H9 (cell line): ENCODE measurements around the gene PCCA. TPM values are rescaled to one million over a fixed set of nuclear protein-coding genes. Genes with fewer than 3 reads are reported as not detected.

Experiments used
- DNase-seq: peaks from one replicate; pipeline ENCODE4 v3.0.0-alpha.2; 2017
- H2AFZ ChIP-seq: one replicate; pipeline ENCODE4 v1.6.1; 2013; ENCODE audit warnings: mild to moderate bottlenecking, low read length, control low read depth, moderate library complexity
- H2AK5ac ChIP-seq: 2 replicates; pipeline ENCODE4 v1.6.1; 2013; ENCODE audit warnings: low read length, control low read depth, mixed read lengths; ENCODE audit not compliant: insufficient read length
- H2BK120ac ChIP-seq: one replicate; pipeline ENCODE4 v1.6.1; 2013; ENCODE audit warnings: low read depth, mild to moderate bottlenecking, low read length, control low read depth, inconsistent platforms; ENCODE audit not compliant: poor library complexity, severe bottlenecking
- H2BK12ac ChIP-seq: 2 replicates; pipeline ENCODE4 v1.6.1; 2013; ENCODE audit warnings: low read length, control low read depth, mixed read lengths, low read depth; ENCODE audit not compliant: insufficient read length
- H2BK15ac ChIP-seq: 2 replicates; pipeline ENCODE4 v1.6.1; 2013; ENCODE audit warnings: low read depth, low read length, control low read depth
- H2BK20ac ChIP-seq: one replicate; pipeline ENCODE4 v1.6.1; 2013; ENCODE audit warnings: low read depth, mild to moderate bottlenecking, low read length, control low read depth, inconsistent platforms; ENCODE audit not compliant: poor library complexity, severe bottlenecking
- H2BK5ac ChIP-seq: 2 replicates; pipeline ENCODE4 v1.6.1; 2013; ENCODE audit warnings: low read length, control low read depth, mixed read lengths; ENCODE audit not compliant: insufficient read length
- H3K14ac ChIP-seq: 2 replicates; pipeline ENCODE4 v1.6.1; 2013; ENCODE audit warnings: low read length, control low read depth; ENCODE audit not compliant: insufficient read depth
- H3K18ac ChIP-seq: 2 replicates; pipeline ENCODE4 v1.6.1; 2013; ENCODE audit warnings: low read depth, mild to moderate bottlenecking, mixed read lengths, low read length, control low read depth; ENCODE audit not compliant: insufficient read length
- H3K23ac ChIP-seq: 2 replicates; pipeline ENCODE4 v1.6.1; 2013; ENCODE audit warnings: low read length, control low read depth, mixed read lengths, low read depth; ENCODE audit not compliant: insufficient read length
- H3K23me2 ChIP-seq: 2 replicates; pipeline ENCODE4 v1.6.1; 2013; ENCODE audit warnings: low read depth, mild to moderate bottlenecking, mixed read lengths, low read length, control low read depth; ENCODE audit not compliant: insufficient read length, poor library complexity, severe bottlenecking
- H3K27ac ChIP-seq: 2 replicates; pipeline ENCODE4 v1.5.1; 2013; ENCODE audit warnings: low read length, control low read depth, mixed read lengths, low read depth; ENCODE audit not compliant: insufficient read length
- H3K27me3 ChIP-seq: 2 replicates; pipeline ENCODE4 v1.6.1; 2013; ENCODE audit warnings: low read length, control low read depth, inconsistent platforms; ENCODE audit not compliant: insufficient read depth
- H3K4ac ChIP-seq: 2 replicates; pipeline ENCODE4 v1.6.1; 2013; ENCODE audit warnings: low read depth, mild to moderate bottlenecking, control low read depth, inconsistent platforms, low read length, moderate library complexity
- H3K4me1 ChIP-seq: 2 replicates; pipeline ENCODE4 v1.6.1; 2013; ENCODE audit warnings: low read length, control low read depth, inconsistent platforms; ENCODE audit not compliant: insufficient read depth
- H3K4me2 ChIP-seq: 2 replicates; pipeline ENCODE4 v1.6.1; 2013; ENCODE audit warnings: low read length, control low read depth, mixed read lengths; ENCODE audit not compliant: insufficient read length, insufficient read depth
- H3K56ac ChIP-seq: 2 replicates; pipeline ENCODE4 v1.6.1; 2013; ENCODE audit warnings: low read depth, mild to moderate bottlenecking, mixed read lengths, low read length, control low read depth; ENCODE audit not compliant: insufficient read length
- H3K79me1 ChIP-seq: 2 replicates; pipeline ENCODE4 v1.6.1; 2013; ENCODE audit warnings: low read depth, mild to moderate bottlenecking, moderate library complexity, low read length, control low read depth, inconsistent platforms; ENCODE audit not compliant: insufficient read depth, poor library complexity, severe bottlenecking
- H3K79me2 ChIP-seq: 2 replicates; pipeline ENCODE4 v1.6.1; 2013; ENCODE audit warnings: low read length, control low read depth, inconsistent platforms; ENCODE audit not compliant: insufficient read depth
- H3K9ac ChIP-seq: 2 replicates; pipeline ENCODE4 v1.6.1; 2013; ENCODE audit warnings: low read length, control low read depth, mixed read lengths; ENCODE audit not compliant: insufficient read length; ENCODE audit errors: extremely low read depth
- H3K9me3 ChIP-seq: one replicate; pipeline ENCODE4 v1.6.1; 2013; ENCODE audit warnings: low read depth, low read length, inconsistent platforms; ENCODE audit not compliant: control insufficient read depth
- H3T11ph ChIP-seq: one replicate; pipeline ENCODE4 v1.6.1; 2013; ENCODE audit warnings: mild to moderate bottlenecking, low read length, control low read depth, inconsistent platforms
- H4K20me1 ChIP-seq: one replicate; pipeline ENCODE4 v1.6.1; 2013; ENCODE audit not compliant: control insufficient read depth, insufficient read length, insufficient read depth
- H4K5ac ChIP-seq: 2 replicates; pipeline ENCODE4 v1.6.1; 2013; ENCODE audit warnings: low read depth, mild to moderate bottlenecking, mixed read lengths, low read length, control low read depth; ENCODE audit not compliant: insufficient read length
- H4K8ac ChIP-seq: replicated peaks from 2 replicates; pipeline ENCODE4 v1.6.1; 2013; ENCODE audit warnings: low read length, control low read depth, mixed read lengths, low read depth; ENCODE audit not compliant: insufficient read length
- H4K91ac ChIP-seq: 2 replicates; pipeline ENCODE4 v1.6.1; 2013; ENCODE audit warnings: low read depth, mild to moderate bottlenecking, moderate library complexity, mixed read lengths, low read length, control low read depth; ENCODE audit not compliant: insufficient read length
- H3K27ac Mint-ChIP-seq, 3 experiments: 2 replicates in 2 of 3; 3 replicates in 1 of 3; pipeline ENCODE4 v1.8.0; 2020 to 2021; ENCODE audit warnings: mixed read lengths in 3 of 3, mild to moderate bottlenecking in 1 of 3, moderate library complexity in 1 of 3
- H3K27me3 Mint-ChIP-seq: 2 replicates; pipeline ENCODE4 v1.8.0; 2021; ENCODE audit warnings: low read depth, mild to moderate bottlenecking, moderate library complexity, mixed read lengths
- H3K36me3 Mint-ChIP-seq, 3 experiments: 2 replicates in 2 of 3; 3 replicates in 1 of 3; pipeline ENCODE4 v1.8.0; 2020 to 2021; ENCODE audit warnings: low read depth in 3 of 3, mixed read lengths in 3 of 3; ENCODE audit not compliant: insufficient read depth in 1 of 3
- H3K4me1 Mint-ChIP-seq, 2 experiments: 2 replicates each; pipeline ENCODE4 v1.8.0; 2020; ENCODE audit warnings: mixed read lengths in 2 of 2
- H3K4me3 Mint-ChIP-seq, 2 experiments: 2 replicates in 1 of 2; 3 replicates in 1 of 2; pipeline ENCODE4 v1.8.0; 2020 to 2021; ENCODE audit warnings: mild to moderate bottlenecking in 2 of 2, mixed read lengths in 2 of 2, moderate library complexity in 1 of 2
- H3K9me3 Mint-ChIP-seq, 2 experiments: 2 replicates in 1 of 2; 3 replicates in 1 of 2; pipeline ENCODE4 v1.8.0; 2020; ENCODE audit warnings: mild to moderate bottlenecking in 2 of 2, mixed read lengths in 2 of 2, moderate library complexity in 1 of 2
- WGBS: extraction: QIAGEN DNeasy Blood & Tissue Kit; methylation state at CpG from one replicate; pipeline ENCODE4 v1.1.7; 2013; ENCODE audit warnings: missing lambda C conversion rate, low lambda C conversion rate, mixed read lengths; ENCODE audit not compliant: insufficient read length; ENCODE audit errors: extremely low coverage; 5-methylcytosine and 5-hydroxymethylcytosine counted together
- total RNA-seq: library from RNA; stranded (reverse); gene quantifications from 2 replicates; pipeline ENCODE4 v1.2.1, GENCODE V29; 2021
- TF ChIP-seq, protein P1 (sequence below): fragments of 200-600 bp; sonication (generic); conservative IDR thresholded peaks from 3 replicates; pipeline ENCODE4 v1.8.0; 2021; ENCODE audit warnings: antibody characterized with exemption, mild to moderate bottlenecking

Gene PCCA
- total RNA-seq, 1 experiment from 2014 or later, result 56.5 TPM

DNA sequence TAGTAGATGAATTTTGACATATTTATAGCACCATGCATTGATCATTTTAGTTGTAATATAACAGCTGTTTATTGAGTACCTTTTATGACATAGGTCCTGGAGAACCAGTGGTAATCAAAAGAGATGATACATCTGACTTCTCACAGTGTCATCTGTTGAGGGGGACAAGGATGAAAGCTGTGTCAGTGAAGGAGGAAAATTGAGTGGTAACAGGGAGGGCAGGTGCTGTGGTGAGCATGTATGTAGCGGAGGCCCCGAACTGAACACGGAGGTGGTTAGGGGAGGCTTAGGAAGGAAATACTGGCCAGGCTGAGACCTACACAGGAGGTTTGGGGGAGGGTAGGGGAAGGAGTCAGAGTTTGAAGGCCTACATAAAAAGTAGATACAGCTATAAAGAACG lies 300.0 kb downstream of the PCCA start:
- TF ChIP-seq, protein P1, sequence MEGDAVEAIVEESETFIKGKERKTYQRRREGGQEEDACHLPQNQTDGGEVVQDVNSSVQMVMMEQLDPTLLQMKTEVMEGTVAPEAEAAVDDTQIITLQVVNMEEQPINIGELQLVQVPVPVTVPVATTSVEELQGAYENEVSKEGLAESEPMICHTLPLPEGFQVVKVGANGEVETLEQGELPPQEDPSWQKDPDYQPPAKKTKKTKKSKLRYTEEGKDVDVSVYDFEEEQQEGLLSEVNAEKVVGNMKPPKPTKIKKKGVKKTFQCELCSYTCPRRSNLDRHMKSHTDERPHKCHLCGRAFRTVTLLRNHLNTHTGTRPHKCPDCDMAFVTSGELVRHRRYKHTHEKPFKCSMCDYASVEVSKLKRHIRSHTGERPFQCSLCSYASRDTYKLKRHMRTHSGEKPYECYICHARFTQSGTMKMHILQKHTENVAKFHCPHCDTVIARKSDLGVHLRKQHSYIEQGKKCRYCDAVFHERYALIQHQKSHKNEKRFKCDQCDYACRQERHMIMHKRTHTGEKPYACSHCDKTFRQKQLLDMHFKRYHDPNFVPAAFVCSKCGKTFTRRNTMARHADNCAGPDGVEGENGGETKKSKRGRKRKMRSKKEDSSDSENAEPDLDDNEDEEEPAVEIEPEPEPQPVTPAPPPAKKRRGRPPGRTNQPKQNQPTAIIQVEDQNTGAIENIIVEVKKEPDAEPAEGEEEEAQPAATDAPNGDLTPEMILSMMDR, result no peak
- H2BK5ac ChIP-seq, result no peak overlapping the region
- H3K27ac Mint-ChIP-seq, result no peak overlapping the region
- H3K9me3 Mint-ChIP-seq, result no peaks in the 10 kb centered on the region
- H4K8ac ChIP-seq, result no peak overlapping the region
- no peak overlapping the region for H3K18ac ChIP-seq
- no peaks in the 10 kb centered on the region for H3K4me1 ChIP-seq
- H3K9ac ChIP-seq, result no peak overlapping the region
- H3K9me3 ChIP-seq, result no peaks in the 10 kb centered on the region
- whole genome bisulfite sequencing, result no CpG with 5 or more reads among the region's 4 CpGs
- peaks cover 3 to 10% of the 10 kb centered on the region in 2 experiments for H3K4me1 Mint-ChIP-seq
- no peaks in the 10 kb centered on the region for H3K79me2 ChIP-seq
- peaks cover 0 to 15% (median 10%) of the 10 kb centered on the region in 3 experiments; a peak in 4 of 7 replicates for H3K36me3 Mint-ChIP-seq
- no peak overlapping the region for H3K4me3 Mint-ChIP-seq
- no peak overlapping the region for H3K56ac ChIP-seq
- no peak overlapping the region for H2BK20ac ChIP-seq
- H3K27ac ChIP-seq, result no peak overlapping the region
- H3K4me2 ChIP-seq, result no peak overlapping the region
- H2BK120ac ChIP-seq, result no peak overlapping the region
- no peaks in the 10 kb centered on the region for H3K79me1 ChIP-seq
- no peak overlapping the region for H2BK15ac ChIP-seq
- no peaks in the 10 kb centered on the region for H3K27me3 ChIP-seq
- no peak for DNase-seq
- H2AFZ ChIP-seq, result no peak overlapping the region
- H4K20me1 ChIP-seq, result no peaks in the 10 kb centered on the region
- no peak overlapping the region for H3T11ph ChIP-seq
- no peaks in the 10 kb centered on the region for H3K23me2 ChIP-seq
- H3K4ac ChIP-seq, result no peak overlapping the region
- H4K5ac ChIP-seq, result no peak overlapping the region
- H2BK12ac ChIP-seq, result no peak overlapping the region
- H3K23ac ChIP-seq, result no peak overlapping the region
- H4K91ac ChIP-seq, result no peak overlapping the region
- no peaks in the 10 kb centered on the region for H3K27me3 Mint-ChIP-seq
- no peak overlapping the region for H2AK5ac ChIP-seq
- H3K14ac ChIP-seq, result no peak overlapping the region
